Measurements from ENCODE around the gene OR8G1.
"Not testable (repeated sequence)": the region's sequence is repeated elsewhere in the genome, so short reads cannot be mapped to it uniquely, and the experiment has no call there.

The OR8G1 gene

DNA sequence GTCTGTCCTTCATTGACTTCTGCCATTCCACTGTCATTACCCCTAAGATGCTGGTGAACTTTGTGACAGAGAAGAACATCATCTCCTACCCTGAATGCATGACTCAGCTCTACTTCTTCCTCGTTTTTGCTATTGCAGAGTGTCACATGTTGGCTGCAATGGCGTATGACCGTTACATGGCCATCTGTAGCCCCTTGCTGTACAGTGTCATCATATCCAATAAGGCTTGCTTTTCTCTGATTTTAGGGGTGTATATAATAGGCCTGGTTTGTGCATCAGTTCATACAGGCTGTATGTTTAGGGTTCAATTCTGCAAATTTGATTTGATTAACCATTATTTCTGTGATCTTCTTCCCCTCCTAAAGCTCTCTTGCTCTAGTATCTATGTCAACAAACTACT is 9.0 kb downstream of the OR8G1 start:
- not testable (repeated sequence) for FAIRE-seq

DNA sequence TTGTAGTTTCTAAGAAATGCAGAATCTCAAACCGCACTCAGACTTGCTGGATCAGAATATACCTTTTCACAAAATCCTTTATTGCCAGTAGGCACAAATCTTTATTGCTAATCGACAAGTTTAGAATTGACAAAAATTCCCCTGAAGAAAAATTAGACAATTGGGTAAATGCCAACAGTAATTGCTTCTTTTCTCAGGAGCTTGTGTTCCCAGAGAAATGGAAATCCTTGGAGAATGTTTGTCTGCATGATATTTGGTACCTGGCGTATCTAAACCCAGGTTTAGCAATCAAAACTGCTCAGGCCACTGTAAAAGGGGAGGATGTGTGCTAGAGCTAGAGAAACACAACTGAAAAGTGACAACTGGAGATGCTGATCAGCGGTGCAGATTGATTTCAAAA is 15.2 kb downstream of the OR8G1 start, which contains the start of gene OR8G5:
Gene OR8G5 (plus strand): TSS at position 301 of the 400 bp plus-strand sequence. CDS start 8,556 bp downstream, outside the sequence.
- no peak for FAIRE-seq

DNA sequence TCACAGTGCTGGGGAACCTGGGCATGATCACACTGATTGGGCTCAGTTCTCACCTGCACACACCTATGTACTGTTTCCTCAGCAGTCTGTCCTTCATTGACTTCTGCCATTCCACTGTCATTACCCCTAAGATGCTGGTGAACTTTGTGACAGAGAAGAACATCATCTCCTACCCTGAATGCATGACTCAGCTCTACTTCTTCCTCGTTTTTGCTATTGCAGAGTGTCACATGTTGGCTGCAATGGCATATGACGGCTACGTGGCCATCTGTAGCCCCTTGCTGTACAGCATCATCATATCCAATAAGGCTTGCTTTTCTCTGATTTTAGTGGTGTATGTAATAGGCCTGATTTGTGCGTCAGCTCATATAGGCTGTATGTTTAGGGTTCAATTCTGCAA is 24.1 kb downstream of the OR8G1 start:
- FAIRE-seq: not testable (repeated sequence)

DNA sequence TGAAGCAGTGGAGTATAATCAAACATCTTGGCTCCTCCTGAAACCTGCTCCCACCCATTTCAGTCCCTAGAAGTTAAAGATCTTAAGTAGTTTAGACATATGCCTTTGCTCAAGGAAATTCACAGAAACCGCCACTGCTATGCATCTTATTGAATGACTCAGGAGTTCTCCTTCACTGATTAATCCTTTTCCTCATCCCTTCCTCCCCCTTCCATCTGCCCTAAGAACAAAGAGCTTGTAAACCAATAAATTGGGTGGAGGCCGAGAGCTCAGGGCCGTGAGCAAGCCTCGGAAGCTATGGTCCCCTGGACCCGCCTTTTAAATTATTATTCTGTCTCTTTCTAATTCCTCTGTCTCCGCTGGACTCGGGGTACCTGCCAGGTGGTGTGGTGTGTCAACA is 30.0 kb downstream of the OR8G1 start:
- not testable (repeated sequence) for FAIRE-seq

DNA sequence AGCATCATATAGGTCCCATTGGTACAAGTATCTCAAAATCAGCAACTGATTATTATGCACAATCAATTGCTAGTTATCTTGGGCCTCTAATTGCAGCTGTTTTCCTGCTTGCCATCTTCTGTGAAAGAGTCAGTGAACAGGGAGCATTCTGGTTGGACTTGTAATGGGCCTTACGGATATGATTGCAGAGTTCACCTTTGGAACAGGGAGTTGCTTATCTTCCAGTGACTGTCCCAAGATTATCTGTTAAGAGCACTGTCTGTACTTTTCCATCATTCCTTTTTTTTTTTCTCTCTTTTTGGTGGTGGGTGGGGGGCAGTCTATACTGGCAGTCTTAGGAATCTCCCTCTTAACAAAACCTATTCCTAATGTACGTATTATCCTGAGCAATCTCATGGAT is 33.1 kb downstream of the OR8G1 start:
- FAIRE-seq: no peak

DNA sequence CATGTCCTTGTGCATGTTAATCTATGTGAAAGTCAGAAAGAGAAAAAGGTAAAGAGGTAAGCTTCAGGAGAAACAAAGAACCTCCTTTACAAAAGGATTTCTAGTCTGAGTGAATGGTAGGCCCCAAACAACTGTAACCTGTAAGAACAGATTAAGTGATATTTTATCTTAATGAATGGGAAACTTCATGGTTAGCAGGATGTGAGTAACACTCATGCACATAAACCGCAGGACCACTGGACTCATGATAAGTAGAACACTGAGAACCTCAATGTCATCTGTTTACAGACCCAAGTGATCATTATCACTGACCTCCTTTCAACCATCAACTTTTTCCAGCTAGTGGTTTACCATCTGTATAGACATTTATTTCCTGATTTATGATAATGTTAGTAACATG is 35.2 kb downstream of the OR8G1 start:
- no peak for FAIRE-seq

DNA sequence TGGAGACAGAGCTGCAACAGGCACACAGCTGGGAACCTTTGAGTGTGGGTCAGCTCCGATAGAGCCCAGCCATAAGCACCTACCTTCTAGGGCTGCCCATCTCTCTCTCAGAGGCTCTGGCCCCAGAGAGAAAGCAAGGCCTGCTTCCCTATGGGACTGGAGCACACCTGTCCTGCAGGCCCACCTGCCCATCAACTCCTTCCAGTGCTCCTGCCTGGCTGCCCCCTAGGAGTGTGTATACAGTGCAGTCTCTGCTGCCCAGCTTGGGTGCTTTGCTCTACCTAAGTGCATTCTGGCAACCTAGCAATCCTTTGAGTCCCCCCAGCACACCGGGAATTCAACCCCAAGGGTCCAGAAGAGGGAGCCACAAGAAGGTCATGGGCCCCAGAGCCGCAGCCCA is 36.3 kb downstream of the OR8G1 start:
- FAIRE-seq: no peak

DNA sequence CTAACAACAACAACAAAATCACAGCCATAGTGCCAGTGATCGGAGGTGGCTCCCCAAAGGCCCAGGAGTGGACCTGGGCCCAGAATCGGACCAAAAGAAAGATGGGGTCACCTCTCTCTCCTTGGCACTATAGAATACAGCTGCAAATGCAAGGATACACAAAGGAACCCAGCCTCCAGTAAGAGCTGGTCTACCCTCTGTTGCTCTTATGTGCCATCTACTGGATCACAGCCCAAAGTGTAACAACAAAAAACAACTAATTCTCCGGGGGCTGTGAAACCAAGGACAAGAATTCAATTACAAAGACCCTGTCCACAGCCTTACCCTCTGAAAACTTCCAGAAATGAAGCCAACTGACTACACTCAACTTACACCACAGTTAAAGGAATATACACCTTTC is 36.9 kb downstream of the OR8G1 start:
- FAIRE-seq: no peak

DNA sequence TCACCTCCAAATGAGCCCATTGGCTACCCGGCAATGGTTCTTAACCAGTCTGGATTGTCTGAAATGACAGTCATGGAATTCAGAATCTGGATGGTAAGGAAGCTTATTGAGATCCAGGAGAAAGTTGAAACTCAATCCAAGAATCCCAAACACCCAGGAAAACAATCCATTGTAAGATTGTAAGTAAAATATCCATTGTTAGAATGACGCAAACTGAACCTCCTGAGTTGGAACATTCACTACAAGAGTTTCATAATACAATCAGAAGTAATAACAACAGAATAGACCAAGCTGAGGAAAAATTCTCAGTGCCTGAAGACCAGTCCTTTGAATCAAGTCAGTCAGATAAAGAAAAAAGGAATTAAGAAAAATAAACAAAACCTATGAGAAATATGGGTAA is 37.4 kb downstream of the OR8G1 start:
- no peak for FAIRE-seq

DNA sequence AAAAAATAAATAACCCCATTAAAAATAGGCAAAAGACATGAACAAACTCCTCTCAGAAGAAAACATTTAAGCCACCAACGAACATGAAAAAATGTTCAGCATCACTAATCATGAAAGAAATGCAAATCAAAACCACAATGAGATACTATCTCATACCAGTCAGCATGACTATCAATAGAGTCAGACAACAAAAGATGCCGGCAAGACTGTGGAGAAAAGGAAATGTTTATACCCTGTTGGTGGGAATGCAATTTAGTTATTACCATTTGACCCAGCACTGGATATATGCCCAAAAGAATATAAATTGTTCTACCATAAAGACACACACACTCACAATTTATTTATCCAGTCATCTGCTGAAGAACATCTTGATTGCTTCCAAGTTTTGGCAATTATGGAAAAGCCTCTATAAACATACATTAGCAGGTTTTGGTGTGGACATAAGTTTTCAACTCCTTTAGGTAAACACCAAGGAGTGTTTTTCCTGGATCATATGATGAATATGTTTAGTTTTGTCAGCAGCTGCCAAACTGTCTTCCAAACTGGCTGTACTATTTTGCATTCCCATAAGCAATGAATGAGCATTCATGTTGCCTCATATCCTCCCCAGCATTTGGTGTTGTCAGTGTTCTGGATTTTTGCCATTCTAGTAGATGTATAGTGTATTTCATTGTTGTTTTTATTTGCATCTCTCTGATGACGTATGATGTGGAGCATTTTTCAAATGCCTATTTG is 44.9 kb downstream of the OR8G1 start:
- no peak for FAIRE-seq

DNA sequence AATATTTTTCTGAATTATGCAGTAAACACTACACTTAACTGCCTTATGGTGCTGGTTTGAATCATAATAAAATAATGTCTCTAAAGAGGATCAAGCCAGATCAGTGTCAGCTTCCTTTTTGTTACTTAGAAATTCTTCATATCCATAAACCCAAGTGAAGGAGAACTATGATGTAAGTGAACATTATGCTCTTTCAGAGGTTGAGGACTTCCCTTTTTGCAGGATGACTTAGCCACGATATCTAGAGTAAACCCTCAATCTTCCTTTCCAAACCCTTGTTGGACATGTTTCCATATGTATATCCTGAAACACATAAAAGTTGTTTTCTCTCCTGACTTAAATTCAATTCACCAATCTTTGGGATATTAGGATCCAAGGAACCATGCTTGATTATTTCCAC is 53.8 kb downstream of the OR8G1 start:
- FAIRE-seq: no peak

DNA sequence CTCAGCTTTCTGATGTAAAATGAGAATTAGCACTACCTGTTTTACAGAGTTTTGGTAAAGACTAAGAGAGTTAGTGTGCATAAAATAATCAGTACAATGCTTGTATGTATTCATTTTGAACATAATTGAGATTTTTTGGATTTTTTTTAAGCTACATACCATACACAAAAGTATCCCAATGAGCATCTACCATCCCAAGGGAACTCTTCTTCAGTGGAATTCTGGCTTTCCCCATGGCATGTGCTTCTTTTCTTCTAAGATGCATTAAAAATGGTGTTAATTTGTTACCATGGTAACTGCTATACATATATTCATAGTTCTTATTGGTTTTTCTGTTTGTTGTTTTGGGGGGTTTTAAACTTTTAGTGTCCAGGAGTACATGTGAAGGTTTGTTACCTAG is 55.1 kb downstream of the OR8G1 start:
- no peak for FAIRE-seq

DNA sequence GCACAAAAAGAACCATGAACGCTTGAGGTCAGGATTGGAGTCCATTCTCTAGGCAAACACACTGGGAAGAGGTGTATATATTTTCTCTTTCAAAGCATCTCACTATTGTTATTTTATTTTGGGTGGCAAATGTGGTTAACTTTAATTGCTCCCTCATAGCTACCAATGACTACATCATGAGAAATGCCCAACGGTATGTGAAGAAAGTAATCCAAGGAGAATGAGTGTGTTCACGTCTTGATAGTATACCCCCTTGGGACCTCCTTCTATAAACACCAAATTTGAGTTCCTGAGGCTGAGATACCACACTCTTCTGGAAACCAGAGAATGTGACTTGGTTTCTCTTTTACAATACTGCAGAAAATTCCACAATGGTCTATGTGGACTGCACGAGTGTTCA is 57.0 kb downstream of the OR8G1 start:
- FAIRE-seq: no peak

DNA sequence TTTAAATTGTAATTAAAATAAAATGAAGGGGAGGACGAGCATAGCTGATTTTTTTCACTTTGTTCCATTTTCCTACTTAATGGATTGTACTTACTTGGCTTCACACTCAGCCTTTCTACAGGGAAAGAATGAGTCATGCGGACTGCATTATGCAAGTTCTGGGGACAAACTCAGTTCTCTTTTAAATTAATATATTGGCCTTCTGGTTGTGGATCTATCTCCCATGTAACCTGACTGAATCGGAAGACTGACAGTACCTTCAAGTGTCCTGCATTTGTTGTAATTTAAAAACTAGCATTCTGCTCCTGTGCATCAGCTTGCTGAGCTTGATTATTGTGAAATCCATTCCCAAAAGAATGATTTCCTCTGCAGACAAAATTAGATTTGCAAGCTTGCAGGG is 60.7 kb downstream of the OR8G1 start:
- no peak for FAIRE-seq

DNA sequence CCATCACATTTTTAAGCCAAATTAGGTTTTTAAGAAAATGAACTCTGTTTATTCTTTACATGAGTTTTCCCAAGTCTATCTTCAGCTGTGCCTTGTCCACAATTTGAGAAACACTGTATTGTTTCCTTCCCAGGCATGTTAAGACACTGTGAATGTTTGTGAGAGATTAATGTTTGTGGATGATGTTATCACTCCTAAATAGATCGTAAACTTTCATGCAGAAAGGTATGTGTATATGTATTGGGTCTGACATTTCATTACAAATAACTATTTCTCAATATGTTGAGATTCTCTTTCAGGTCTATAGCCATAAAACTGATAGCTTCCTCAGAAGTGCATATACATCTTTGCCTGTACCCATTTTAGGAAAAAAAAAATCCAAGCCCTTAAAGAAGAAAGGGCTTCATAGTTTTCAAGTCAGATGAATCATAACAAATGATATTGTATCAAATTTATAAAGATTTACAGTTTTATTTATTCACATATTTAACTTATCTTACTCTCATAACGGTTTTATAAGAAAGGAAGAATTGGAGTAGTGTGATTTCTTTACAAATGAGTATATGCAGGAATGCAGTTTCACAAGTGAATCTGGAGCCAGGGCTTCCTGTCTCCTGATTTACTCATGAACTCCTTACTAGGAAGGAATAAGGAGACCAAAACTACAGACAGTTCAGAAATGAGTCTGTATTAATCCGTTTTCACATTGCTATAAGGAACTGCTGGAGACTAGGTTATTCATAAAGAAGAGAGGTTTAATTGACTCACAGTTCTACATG is 61.6 kb downstream of the OR8G1 start:
- FAIRE-seq: no peak

All from A204.1 (cell line).